Immature natural killer cell (primary cell): ENCODE measurements around the gene OR13A1. TPM values are rescaled to one million over a fixed set of nuclear protein-coding genes. Genes with fewer than 3 reads are reported as not detected.
"Not testable (repeated sequence)": the region's sequence is repeated elsewhere in the genome, so short reads cannot be mapped to it uniquely, and the experiment has no call there.

Source experiments
- DNase-seq, 3 donors: peaks; one replicate each; pipeline ENCODE4 v3.0.0; 2022; ENCODE audit warnings: mixed read lengths in 1 of 3
- H3K27ac Mint-ChIP-seq, 6 donors: one replicate each; pipeline ENCODE4 v1.8.0; 2020; ENCODE audit warnings: mixed read lengths in 6 of 6, mild to moderate bottlenecking in 5 of 6, inconsistent platforms in 4 of 6, moderate library complexity in 3 of 6
- H3K27me3 Mint-ChIP-seq, 3 donors: one replicate each; pipeline ENCODE4 v1.8.0; 2020 to 2021; ENCODE audit warnings: low read depth in 3 of 3, mild to moderate bottlenecking in 3 of 3, mixed read lengths in 3 of 3, moderate library complexity in 3 of 3, inconsistent platforms in 1 of 3
- H3K36me3 Mint-ChIP-seq, 3 donors: one replicate each; pipeline ENCODE4 v1.8.0; 2020; ENCODE audit warnings: mixed read lengths in 3 of 3, inconsistent platforms in 2 of 3, mild to moderate bottlenecking in 2 of 3
- H3K4me1 Mint-ChIP-seq, 2 donors: one replicate each; pipeline ENCODE4 v1.8.0; 2020; ENCODE audit warnings: inconsistent platforms in 2 of 2, mild to moderate bottlenecking in 2 of 2, mixed read lengths in 2 of 2, moderate library complexity in 1 of 2
- H3K4me3 Mint-ChIP-seq, 5 donors: one replicate each; pipeline ENCODE4 v1.8.0; 2020; ENCODE audit warnings: mild to moderate bottlenecking in 5 of 5, mixed read lengths in 5 of 5, inconsistent platforms in 3 of 5, moderate library complexity in 3 of 5
- H3K9me3 Mint-ChIP-seq, 6 donors: one replicate each; pipeline ENCODE4 v1.8.0; 2020; ENCODE audit warnings: mild to moderate bottlenecking in 6 of 6, mixed read lengths in 6 of 6, inconsistent platforms in 4 of 6, moderate library complexity in 3 of 6
- polyA plus RNA-seq, 3 donors: library from polyadenylated mRNA; unstranded; fragments of 300-500 nt; fragmentation: Illumina TruSeq; gene quantifications; one replicate each; pipeline ENCODE4 v1.2.3, GENCODE V29; 2021

OR13A1 gene
- polyA plus RNA-seq, 3 donors from 2014 or later: not detected

- peaks cover 0 to 7% (median 0%) of the 10 kb centered on the region in 6 donors for H3K9me3 Mint-ChIP-seq
- H3K36me3 Mint-ChIP-seq: no peaks in the 10 kb centered on the region
- H3K4me1 Mint-ChIP-seq: no peaks in the 10 kb centered on the region
- no peak overlapping the region for H3K4me3 Mint-ChIP-seq
- no peak overlapping the region for H3K27ac Mint-ChIP-seq
- peaks cover 7 to 25% (median 11%) of the 10 kb centered on the region in 3 donors for H3K27me3 Mint-ChIP-seq
- no peak for DNase-seq
Observed at GRCh38 chr10:45265996-45266395, 49.4 kb downstream of the OR13A1 start.

- H3K4me1 Mint-ChIP-seq: no peaks in the 10 kb centered on the region
- peaks cover 1 to 5% (median 3%) of the 10 kb centered on the region in 3 donors for H3K27me3 Mint-ChIP-seq
Observed at GRCh38 chr10:45261946-45262345, 53.5 kb downstream of the OR13A1 start.

GRCh38 chr10:45261243-45261775, 54.1 kb downstream of the OR13A1 start:
- no peak for DNase-seq
- Mint-ChIP-seq H3K4me3 (no peak overlapping the region), H3K36me3 (no peaks in the 10 kb centered on the region), H3K27ac (no peak overlapping the region), H3K9me3 (no peaks in the 10 kb centered on the region), H3K27me3 (peaks cover 1 to 3% (median 3%) of the 10 kb centered on the region in 3 donors), H3K4me1 (no peaks in the 10 kb centered on the region)

More at GRCh38 chr10:45261946-45262345, 53.5 kb downstream of the OR13A1 start:
- Mint-ChIP-seq H3K36me3 (no peaks in the 10 kb centered on the region), H3K9me3 (peaks cover 0 to under 1% (median 0%) of the 10 kb centered on the region in 6 donors), H3K27ac (no peak overlapping the region), H3K4me3 (no peak overlapping the region)
- no peak for DNase-seq

GRCh38 chr10:45260635-45261034, 54.8 kb downstream of the OR13A1 start:
- not testable (repeated sequence) for H3K4me1 Mint-ChIP-seq, H3K9me3 Mint-ChIP-seq, H3K27me3 Mint-ChIP-seq, H3K36me3 Mint-ChIP-seq, H3K27ac Mint-ChIP-seq, DNase-seq, H3K4me3 Mint-ChIP-seq

GRCh38 chr10:45259786-45260495, 55.5 kb downstream of the OR13A1 start:
- H3K27me3 Mint-ChIP-seq, H3K4me1 Mint-ChIP-seq, DNase-seq, H3K36me3 Mint-ChIP-seq, H3K27ac Mint-ChIP-seq, H3K9me3 Mint-ChIP-seq, H3K4me3 Mint-ChIP-seq: not testable (repeated sequence)

GRCh38 chr10:45257600-45257999, 57.8 kb downstream of the OR13A1 start:
- Mint-ChIP-seq H3K27me3 (peaks cover 0 to 3% (median 2%) of the 10 kb centered on the region in 3 donors), H3K4me1 (no peaks in the 10 kb centered on the region), H3K4me3 (no peak overlapping the region), H3K9me3 (no peaks in the 10 kb centered on the region), H3K27ac (no peak overlapping the region), H3K36me3 (no peaks in the 10 kb centered on the region)
- no peak for DNase-seq

- no peak overlapping the region for H3K4me3 Mint-ChIP-seq
- no peaks in the 10 kb centered on the region for H3K9me3 Mint-ChIP-seq
- no peak overlapping the region for H3K27ac Mint-ChIP-seq
- peaks cover 2 to 3% (median 2%) of the 10 kb centered on the region in 3 donors for H3K27me3 Mint-ChIP-seq
- DNase-seq: no peak
- H3K4me1 Mint-ChIP-seq: no peaks in the 10 kb centered on the region
- no peaks in the 10 kb centered on the region for H3K36me3 Mint-ChIP-seq
Observed at GRCh38 chr10:45256246-45256645, 59.2 kb downstream of the OR13A1 start.

GRCh38 chr10:45255706-45256105, 59.7 kb downstream of the OR13A1 start:
- Mint-ChIP-seq H3K4me1 (peaks cover 0 to 1% of the 10 kb centered on the region in 2 donors), H3K4me3 (no peak overlapping the region), H3K9me3 (no peaks in the 10 kb centered on the region), H3K27me3 (peaks cover 2 to 3% (median 2%) of the 10 kb centered on the region in 3 donors), H3K27ac (no peak overlapping the region), H3K36me3 (no peaks in the 10 kb centered on the region)
- DNase-seq: no peak

- Mint-ChIP-seq H3K36me3 (no peaks in the 10 kb centered on the region), H3K9me3 (no peaks in the 10 kb centered on the region), H3K4me1 (peaks cover 6 to 7% of the 10 kb centered on the region in 2 donors), H3K4me3 (no peak overlapping the region), H3K27me3 (peaks cover 2 to 7% (median 6%) of the 10 kb centered on the region in 3 donors), H3K27ac (no peak overlapping the region)
- no peak for DNase-seq
Observed at GRCh38 chr10:45254892-45255291, 60.5 kb downstream of the OR13A1 start.

GRCh38 chr10:45253183-45253914, 62.1 kb downstream of the OR13A1 start:
- no peaks in the 10 kb centered on the region for H3K9me3 Mint-ChIP-seq
- peaks cover 7% of the 10 kb centered on the region in 2 donors for H3K4me1 Mint-ChIP-seq
- DNase-seq: no peak
- H3K27me3 Mint-ChIP-seq: peaks cover 2 to 15% (median 7%) of the 10 kb centered on the region in 3 donors
- no peak overlapping the region for H3K27ac Mint-ChIP-seq
- H3K36me3 Mint-ChIP-seq: no peaks in the 10 kb centered on the region
- H3K4me3 Mint-ChIP-seq: no peak overlapping the region

Other genes starting within 250 kb of the OR13A1 start
- gene ALOX5, start 58.6 kb upstream of the OR13A1 start, polyA plus RNA-seq: 1 to 10 TPM in 2 of 3 donors, under 1 TPM in 1; 0.99 to 8.0 (median 1.9) TPM